Activated T-cell treated with anti-CD3 and anti-CD28 coated beads for 48 hours (primary cell): ENCODE measurements around the gene KRTAP5-10.
"Not testable (repeated sequence)": the region's sequence is repeated elsewhere in the genome, so short reads cannot be mapped to it uniquely, and the experiment has no call there.

Experiments used
- DNase-seq: peaks from one replicate; pipeline ENCODE4 v3.0.0-alpha.2; 2020; ENCODE audit warnings: low read depth

KRTAP5-10 gene

GRCh38 chr11:71611218-71611910 is 46.0 kb downstream of the KRTAP5-10 start:
- not testable (repeated sequence) for DNase-seq

- DNase-seq, result not testable (repeated sequence)
These were observed 48.6 kb downstream of the KRTAP5-10 start for GRCh38 chr11:71613931-71614330.

- not testable (repeated sequence) for DNase-seq
These were observed 49.1 kb downstream of the KRTAP5-10 start for GRCh38 chr11:71614366-71614917.

- DNase-seq, result not testable (repeated sequence)
These were observed 49.6 kb downstream of the KRTAP5-10 start for GRCh38 chr11:71615003-71615402.
